Cardiac muscle cell (in vitro differentiated cells and primary cell): ENCODE data around the gene CHRM2. TPM values are rescaled to one million over a fixed set of nuclear protein-coding genes. Genes with fewer than 3 reads are reported as not detected.

Source experiments
- DNase-seq, 2 donors: peaks; one replicate each; pipeline versions ENCODE4 v3.0.0 to v3.0.0-alpha.2; 2010 to 2017; ENCODE audit warnings: low read depth in 1 of 2, low spot score in 1 of 2
- H3K27ac ChIP-seq: fragments of 200-600 bp; sonication (generic); 2 replicates; pipeline ENCODE4 v1.5.1; 2016
- H3K27me3 ChIP-seq: fragments of 200-600 bp; sonication (generic); 2 replicates; pipeline ENCODE4 v1.6.0; 2016; ENCODE audit warnings: control low read depth
- H3K36me3 ChIP-seq: fragments of 200-600 bp; sonication (generic); 2 replicates; pipeline ENCODE4 v1.5.1; 2016; ENCODE audit warnings: control low read depth
- H3K4me1 ChIP-seq: fragments of 200-600 bp; sonication (generic); 2 replicates; pipeline ENCODE4 v1.8.1; 2017; ENCODE audit warnings: low read depth, mild to moderate bottlenecking, mixed run types
- H3K4me3 ChIP-seq: fragments of 200-600 bp; sonication (generic); 2 replicates; pipeline ENCODE4 v1.5.1; 2016; ENCODE audit warnings: mild to moderate bottlenecking
- H3K9me3 ChIP-seq: fragments of 200-600 bp; sonication (generic); 2 replicates; pipeline ENCODE4 v1.5.1; 2017; ENCODE audit warnings: low read depth, mild to moderate bottlenecking, control low read depth
- CTCF ChIP-seq: IDR thresholded peaks from 2 replicates; pipeline ENCODE4 v1.5.1; 2012; ENCODE audit warnings: low read depth, mild to moderate bottlenecking, low read length
- polyA plus RNA-seq: library from polyadenylated mRNA; unstranded; fragments of >200 nt; fragmentation: Nextera tagmentation; extraction: Ambion mirVana; gene quantifications from 2 replicates; pipeline ENCODE4 v1.2.1, GENCODE V29; 2016
- total RNA-seq: library from RNA; depleted of rRNA; stranded (reverse); fragments of >200 nt; gene quantifications from 2 replicates; pipeline ENCODE4 v1.2.3, GENCODE V29; 2016

Gene CHRM2
- total and polyA plus RNA-seq, 2 experiments from 2014 or later, result 37.5 to 75.3 TPM

GRCh38 chr7:136894789-136895188 is 26.3 kb downstream of the CHRM2 start:
- peaks cover 12% of the 10 kb centered on the region for H3K36me3 ChIP-seq
- H3K4me1 ChIP-seq, result peaks cover 16% of the 10 kb centered on the region
- H3K27ac ChIP-seq, result no peak overlapping the region
- no peaks in the 10 kb centered on the region for H3K9me3 ChIP-seq
- H3K27me3 ChIP-seq, result no peaks in the 10 kb centered on the region
- no peak for DNase-seq
- TF ChIP-seq CTCF, result no peak
- no peak overlapping the region for H3K4me3 ChIP-seq

- H3K27ac ChIP-seq, result no peak overlapping the region
- no peak for TF ChIP-seq CTCF
- H3K4me3 ChIP-seq, result no peak overlapping the region
- peaks cover 12% of the 10 kb centered on the region for H3K36me3 ChIP-seq
- no peaks in the 10 kb centered on the region for H3K27me3 ChIP-seq
- H3K9me3 ChIP-seq, result no peaks in the 10 kb centered on the region
- DNase-seq, result no peak
- peaks cover 26% of the 10 kb centered on the region for H3K4me1 ChIP-seq
These were observed 29.2 kb downstream of the CHRM2 start for GRCh38 chr7:136897676-136898075.

- Histone ChIP-seq H3K27ac (peak overlapping the region; percentile 27), H3K27me3 (no peaks in the 10 kb centered on the region), H3K36me3 (no peaks in the 10 kb centered on the region), H3K9me3 (no peaks in the 10 kb centered on the region), H3K4me1 (peaks cover 26% of the 10 kb centered on the region), H3K4me3 (no peak overlapping the region)
- DNase-seq, result no peak
- TF ChIP-seq CTCF, result no peak
These were observed 31.6 kb downstream of the CHRM2 start for GRCh38 chr7:136900005-136900404.

- no peak for DNase-seq
- TF ChIP-seq CTCF, result no peak
- no peaks in the 10 kb centered on the region for H3K27me3 ChIP-seq
- no peaks in the 10 kb centered on the region for H3K36me3 ChIP-seq
- H3K27ac ChIP-seq, result peak overlapping the region; percentile 17
- no peak overlapping the region for H3K4me3 ChIP-seq
- peaks cover 17% of the 10 kb centered on the region for H3K4me1 ChIP-seq
- H3K9me3 ChIP-seq, result no peaks in the 10 kb centered on the region
These were observed 42.3 kb downstream of the CHRM2 start for GRCh38 chr7:136910771-136911170.

GRCh38 chr7:136911344-136911743 is 42.9 kb downstream of the CHRM2 start:
- no peak for TF ChIP-seq CTCF
- Histone ChIP-seq H3K36me3 (no peaks in the 10 kb centered on the region), H3K27me3 (no peaks in the 10 kb centered on the region), H3K9me3 (no peaks in the 10 kb centered on the region), H3K4me3 (no peak overlapping the region), H3K27ac (peak overlapping the region; percentile 15), H3K4me1 (peaks cover 17% of the 10 kb centered on the region)
- DNase-seq, result peak in 1 of 2 donors; percentile 30

GRCh38 chr7:136912339-136912738 is 43.9 kb downstream of the CHRM2 start:
- Histone ChIP-seq H3K9me3 (no peaks in the 10 kb centered on the region), H3K4me3 (no peak overlapping the region), H3K36me3 (no peaks in the 10 kb centered on the region), H3K27ac (no peak overlapping the region), H3K4me1 (peaks cover 17% of the 10 kb centered on the region), H3K27me3 (no peaks in the 10 kb centered on the region)
- no peak for DNase-seq
- TF ChIP-seq CTCF, result no peak
